Ovary (tissue), 3 donors: ENCODE measurements around the gene ARID1B.

Source experiments
- CTCF ChIP-seq, 3 donors: fragments of 450-650 bp in 2 of 3; fragments of 200-600 bp in 1 of 3; IDR thresholded peaks; one replicate each; pipeline versions ENCODE4 v1.5.1 to v1.8.0; 2016 to 2022; ENCODE audit warnings: antibody characterized with exemption in 3 of 3, mild to moderate bottlenecking in 1 of 3
- POLR2A ChIP-seq: fragments of 450-650 bp; IDR thresholded peaks from one replicate; pipeline ENCODE4 v1.6.1; 2017; ENCODE audit warnings: antibody characterized with exemption, mild to moderate bottlenecking, moderate library complexity
- donor health status: DM: no; HTN: no; CAD: no.

DNA sequence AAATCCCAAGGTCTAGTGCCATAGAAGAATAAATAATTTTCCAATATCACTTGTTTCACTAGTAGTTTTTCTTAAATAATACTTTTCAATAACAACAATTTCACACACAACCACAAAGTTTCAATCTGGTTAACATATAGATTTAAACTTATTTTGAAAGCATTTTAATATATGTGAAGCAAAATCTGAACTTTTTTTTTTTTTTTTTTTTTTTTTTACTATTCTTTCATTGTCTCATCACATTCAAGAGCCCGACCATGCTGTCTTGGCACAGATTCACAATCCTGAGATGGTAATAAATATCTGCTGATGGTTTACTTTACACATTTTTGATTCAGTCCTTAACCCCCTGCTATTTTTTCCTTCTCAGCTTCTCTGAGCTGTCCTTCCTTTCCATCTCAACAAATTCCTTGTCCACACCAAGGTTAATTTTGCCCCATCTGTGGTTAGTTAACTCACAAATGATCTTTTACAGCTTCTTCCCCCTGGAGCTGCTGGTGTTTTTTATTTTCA lies 283.3 kb downstream of the ARID1B start:
- TF ChIP-seq CTCF (IDR thresholded peaks at IDR 0.05) (no peak), POLR2A (no peak)
